Endothelial cell of umbilical vein (primary cell): Measurements from ENCODE around the gene ANO1.

Source experiments
- CTCF ChIP-seq, 2 donors: IDR thresholded peaks; 1 replicate in 1 of 2; 2 replicates in 1 of 2; pipeline ENCODE4 v1.5.1; 2011; ENCODE audit warnings: low read length in 2 of 2, mild to moderate bottlenecking in 2 of 2, moderate library complexity in 2 of 2, control low read depth in 1 of 2, inconsistent platforms in 1 of 2, low read depth in 1 of 2; ENCODE audit not compliant: insufficient read depth in 1 of 2; ENCODE audit errors: extremely low read depth in 1 of 2
- FOS ChIP-seq: IDR thresholded peaks from 2 replicates; pipeline ENCODE4 v1.6.1; 2011; ENCODE audit warnings: mild to moderate bottlenecking, low read length, moderate library complexity, borderline replicate concordance; ENCODE audit not compliant: insufficient read depth
- POLR2A ChIP-seq: IDR thresholded peaks from 2 replicates; pipeline ENCODE4 v1.6.1; 2012; ENCODE audit warnings: low read depth, mild to moderate bottlenecking, control low read depth, low read length
- POLR2AphosphoS5 ChIP-seq: IDR thresholded peaks from 2 replicates; pipeline ENCODE4 v1.6.1; 2012; ENCODE audit warnings: low read depth, mild to moderate bottlenecking, control low read depth, low read length, moderate library complexity; ENCODE audit not compliant: insufficient read depth

GRCh38 chr11:70180906-70181305 is 102.8 kb downstream of the ANO1 start:
- TF ChIP-seq CTCF (IDR thresholded peaks at IDR 0.05; ENCODE audit: extremely low read depth in 1 of 2, insufficient read depth in 1 of 2, low read depth in 1 of 2, low read length in 2 of 2) (no peak), POLR2A (no peak), FOS (no peak), POLR2AphosphoS5 (no peak)
